Measurements from ENCODE around the gene CRB1.
"Not testable (repeated sequence)": the region's sequence is repeated elsewhere in the genome, so short reads cannot be mapped to it uniquely, and the experiment has no call there.

Gene CRB1

DNA sequence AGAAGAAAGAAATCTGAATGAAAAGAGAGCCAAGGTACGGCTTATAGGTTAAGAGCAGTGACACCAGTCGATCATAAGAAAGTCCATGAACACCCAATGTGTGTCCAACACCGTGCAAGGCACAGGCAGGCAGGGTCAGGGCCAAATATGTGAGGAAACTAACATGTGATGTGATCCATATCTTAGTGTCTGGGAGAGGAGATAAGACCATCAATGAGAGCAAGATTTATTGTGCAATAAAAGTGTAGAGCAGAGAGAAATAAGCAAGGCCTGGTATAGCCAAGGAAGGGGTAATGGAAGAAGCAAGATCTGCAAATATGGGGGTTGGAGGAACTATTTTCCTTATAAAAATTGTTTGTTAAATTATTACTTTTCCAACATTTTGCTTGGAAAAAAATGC is 198.8 kb downstream of the CRB1 start:
- DNase-seq: no peak

DNA sequence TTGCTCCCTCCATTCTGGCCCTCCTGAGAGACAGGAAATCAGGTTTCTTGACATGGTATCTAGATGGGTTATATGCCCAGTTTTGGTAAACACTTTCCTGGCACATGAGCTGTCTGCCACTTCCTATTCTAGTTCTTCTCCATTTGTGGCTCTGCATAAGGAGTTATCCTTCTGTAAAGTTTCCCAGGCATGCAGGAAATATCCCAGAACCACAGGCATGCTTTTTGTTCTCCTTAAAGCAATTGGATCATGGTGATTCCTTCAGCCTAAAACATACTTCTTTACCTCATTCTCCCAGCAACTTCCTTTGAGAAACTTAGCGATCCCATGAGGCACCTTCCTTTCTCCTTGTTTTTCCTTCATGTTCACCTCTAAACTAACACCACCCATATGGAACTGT is 199.8 kb downstream of the CRB1 start:
- no peak for DNase-seq

DNA sequence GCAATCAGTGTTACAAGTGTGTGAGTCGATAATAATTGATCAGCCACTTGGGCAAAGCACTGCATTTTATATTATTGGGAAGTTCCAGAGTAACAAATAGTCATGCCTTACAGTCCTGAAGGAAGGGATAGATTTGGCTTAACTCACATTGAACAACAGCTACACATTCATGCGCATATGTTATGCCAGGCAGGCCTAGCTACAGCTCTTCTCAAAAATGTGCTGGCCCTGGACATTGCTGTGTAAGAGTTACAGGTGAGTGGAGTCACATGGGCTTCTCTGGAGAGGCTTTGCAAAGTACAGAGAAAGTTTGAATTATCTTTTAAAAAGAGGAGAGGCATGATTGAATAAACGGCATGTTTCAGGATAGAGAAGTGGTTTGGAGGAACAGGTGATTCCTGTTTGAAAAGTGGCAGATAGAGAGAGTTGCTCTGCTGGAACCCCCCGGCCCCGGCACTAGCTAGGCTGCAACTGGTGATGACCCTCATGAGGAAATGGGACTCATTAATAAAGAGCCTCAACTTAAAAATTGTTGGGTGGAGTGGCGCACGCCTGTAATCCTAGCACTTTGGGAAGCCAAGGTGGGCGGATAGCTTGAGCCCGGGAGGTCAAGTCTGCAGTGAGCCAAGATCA is 200.6 kb downstream of the CRB1 start:
- no peak for DNase-seq

DNA sequence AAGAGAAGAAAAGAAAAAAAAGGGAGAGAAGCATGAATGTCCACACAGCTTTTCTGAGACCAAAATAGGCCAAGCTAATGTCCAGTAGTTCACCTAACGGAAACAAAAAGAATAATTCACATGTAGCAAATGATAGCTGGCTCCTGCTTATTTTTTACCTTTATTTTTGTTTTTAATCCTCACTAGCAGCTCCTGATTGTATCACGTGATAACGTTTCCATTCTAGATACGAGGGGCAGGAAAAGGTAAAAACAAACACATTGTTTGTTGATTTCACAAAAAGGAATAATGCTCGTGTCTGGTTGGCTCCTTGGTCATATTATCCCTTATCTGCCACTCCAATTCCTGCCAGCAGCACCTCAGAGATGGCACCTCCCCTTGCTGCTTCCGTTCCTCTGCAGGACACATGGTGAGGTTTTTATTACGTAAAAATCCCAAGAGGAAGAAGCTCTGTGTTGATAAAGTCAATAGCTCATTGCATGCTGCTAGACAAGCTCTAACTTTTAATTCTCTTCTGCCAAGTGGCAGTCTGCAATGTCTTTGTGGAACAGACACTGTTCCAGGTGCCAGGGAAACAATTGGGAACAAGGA is 201.7 kb downstream of the CRB1 start:
- no peak for DNase-seq

DNA sequence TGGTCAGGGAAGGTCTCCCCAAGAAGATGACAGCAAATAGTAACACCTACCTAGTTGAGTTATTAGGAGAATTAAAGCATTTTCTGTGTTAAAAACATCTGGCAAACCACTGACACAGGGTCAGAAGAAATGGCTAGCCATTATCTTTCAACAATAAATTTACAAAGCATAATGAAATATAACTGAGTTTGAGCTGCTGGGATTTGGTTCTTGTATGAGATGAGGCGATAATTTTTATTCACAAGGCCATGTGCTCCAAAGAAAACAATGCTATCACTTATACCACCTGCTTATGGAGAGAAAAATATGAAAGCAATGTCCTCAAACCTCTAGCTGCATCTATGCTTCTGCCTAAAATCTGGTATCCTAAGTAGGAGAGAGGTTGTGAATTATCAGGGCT is 202.3 kb downstream of the CRB1 start:
- DNase-seq: no peak

DNA sequence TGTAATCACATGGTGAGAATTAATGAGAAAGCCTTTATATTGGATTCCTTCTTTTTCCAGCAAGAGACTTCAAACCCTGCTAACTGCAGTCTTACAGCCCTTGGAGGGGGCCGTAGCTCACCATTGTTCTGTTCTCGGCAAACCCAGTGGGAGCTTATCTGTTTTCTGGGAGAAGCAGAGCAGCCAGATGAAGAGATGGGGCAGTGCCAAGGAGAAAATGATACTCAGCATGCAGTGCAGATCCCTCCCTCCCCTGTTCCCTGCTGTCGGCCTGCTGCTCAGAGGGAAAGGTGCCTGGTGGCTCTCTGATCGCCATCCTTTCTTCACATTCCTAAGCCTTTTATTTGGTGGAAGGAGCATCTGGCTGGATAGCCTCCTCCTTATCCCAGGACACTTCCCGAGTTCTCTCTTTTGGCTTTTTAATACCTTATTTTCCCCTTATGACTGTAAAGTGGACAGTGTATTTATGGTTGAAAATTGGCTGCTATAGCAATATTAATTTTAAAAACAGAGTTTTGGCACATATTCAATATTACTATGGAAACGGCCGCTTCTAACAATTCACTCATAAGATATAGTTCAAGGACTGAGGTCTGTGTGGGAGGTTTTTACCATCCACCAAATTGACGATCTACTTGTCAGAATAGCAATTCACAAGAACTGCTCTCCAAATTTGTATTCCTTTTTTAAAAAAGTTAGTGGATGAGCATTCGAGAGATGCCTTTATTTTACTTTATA is 203.4 kb downstream of the CRB1 start:
- no peak for DNase-seq

DNA sequence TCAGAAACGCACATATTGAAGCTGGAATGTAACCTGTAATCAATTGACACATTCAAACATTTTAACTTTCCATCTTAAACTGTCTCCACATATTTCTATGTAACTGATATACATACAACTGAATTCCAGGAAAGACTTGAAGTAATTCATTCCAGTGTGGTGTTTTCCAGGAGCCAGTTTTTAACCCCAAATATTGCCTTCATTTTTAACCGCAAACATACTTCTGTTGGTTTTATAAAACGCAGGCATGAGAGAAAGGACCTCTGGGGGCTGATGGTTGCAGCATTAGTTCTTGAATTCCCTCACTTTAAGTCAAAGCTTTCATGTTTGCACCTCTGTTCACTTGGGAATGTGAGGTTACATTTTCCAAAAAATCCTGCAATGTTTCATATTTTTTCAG is 204.1 kb downstream of the CRB1 start:
- DNase-seq: no peak

DNA sequence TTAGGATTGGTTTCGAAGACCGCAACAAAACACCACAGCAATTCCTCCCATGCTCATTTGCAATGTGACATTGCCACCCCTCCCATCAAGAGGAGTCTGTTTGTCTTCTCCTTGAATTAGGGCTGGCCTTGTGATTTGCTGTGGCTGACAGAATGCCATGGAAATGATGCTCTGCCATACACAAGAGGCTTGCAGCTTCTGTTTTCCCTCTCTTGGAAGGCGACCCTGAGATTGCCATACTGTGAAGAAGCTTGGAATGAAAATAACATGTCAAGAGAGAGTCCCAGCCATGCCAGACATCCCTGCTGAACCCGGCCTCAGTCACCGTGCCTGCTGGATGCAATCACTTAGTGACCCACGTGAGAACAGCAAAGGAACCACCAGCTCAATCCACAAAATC is 212.4 kb downstream of the CRB1 start:
- DNase-seq: peak; percentile 35

DNA sequence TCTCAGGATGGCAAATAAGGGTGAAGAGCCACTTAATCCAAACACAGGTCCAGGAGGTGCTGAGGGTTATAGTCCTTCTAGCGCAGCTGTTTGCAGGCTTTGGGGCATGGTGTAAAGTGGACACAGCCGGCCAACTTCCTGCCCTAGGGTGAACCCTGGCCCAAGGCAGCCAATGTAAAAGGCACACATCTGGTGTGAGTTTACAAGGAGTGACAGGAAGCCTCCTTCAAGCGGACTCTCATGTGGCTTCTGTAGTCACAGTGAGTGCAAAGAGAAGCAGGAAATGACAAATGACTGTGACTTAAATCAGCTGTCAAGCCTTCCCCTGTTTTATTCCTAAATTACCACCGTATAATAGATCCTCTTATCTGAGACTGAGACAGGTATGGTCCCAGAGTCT is 213.0 kb downstream of the CRB1 start:
- DNase-seq: peak; percentile 92

DNA sequence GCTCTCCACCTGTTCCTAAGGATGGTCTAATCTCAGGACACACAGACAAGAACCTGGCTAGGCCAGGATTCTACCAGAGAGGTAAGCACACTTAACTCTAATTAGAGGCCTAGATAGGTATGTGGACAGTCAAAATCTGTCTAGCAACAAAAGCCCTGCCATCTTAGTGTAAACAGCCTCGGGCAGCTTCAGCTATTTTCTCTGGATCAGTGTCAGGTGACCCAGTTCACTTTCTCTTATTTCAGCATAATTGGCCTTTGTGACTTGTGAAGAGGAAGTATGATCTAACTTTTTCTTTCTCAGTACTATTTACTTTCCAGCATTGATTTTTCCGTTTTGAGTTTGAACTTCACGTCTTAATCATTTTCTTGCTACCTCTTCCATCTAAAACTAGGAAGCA is 217.7 kb downstream of the CRB1 start:
- no peak for DNase-seq

DNA sequence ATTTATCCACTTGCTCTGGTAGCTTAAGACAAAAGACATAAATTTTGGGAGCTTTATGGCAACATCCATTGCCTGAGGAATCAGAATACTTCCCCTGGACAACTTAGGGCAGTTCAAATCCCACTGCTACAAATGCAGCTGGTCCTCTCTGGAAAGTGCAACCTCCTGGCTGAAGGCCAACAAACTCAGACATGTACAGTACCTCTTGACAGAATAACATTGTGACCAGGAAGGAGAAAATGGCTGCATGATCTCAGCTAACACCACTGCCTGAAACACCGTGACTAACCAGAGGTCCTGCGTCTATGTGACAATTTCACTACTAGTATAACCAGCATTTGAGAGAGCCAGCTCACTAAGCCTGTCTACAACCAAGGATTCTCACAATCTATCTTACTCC is 218.9 kb downstream of the CRB1 start:
- peak; percentile 90 for DNase-seq

DNA sequence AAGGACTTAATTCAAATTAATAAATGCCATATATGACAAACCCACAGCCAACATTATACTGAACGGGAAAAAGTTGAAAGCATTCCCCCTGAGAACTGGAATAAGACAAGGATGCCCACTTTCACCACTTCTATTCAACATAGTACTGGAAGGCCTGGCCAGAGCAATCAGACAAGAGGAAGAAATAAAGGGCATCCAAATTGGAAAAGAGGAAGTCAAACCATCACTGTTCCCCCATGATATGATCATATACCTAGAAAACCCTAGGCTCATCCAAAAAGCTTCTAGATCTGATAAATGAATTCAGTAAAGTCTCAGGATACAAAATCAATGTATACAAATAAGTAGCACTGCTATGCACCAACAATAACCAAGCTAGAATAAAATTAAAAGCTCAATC is 223.5 kb downstream of the CRB1 start:
- DNase-seq: not testable (repeated sequence)

DNA sequence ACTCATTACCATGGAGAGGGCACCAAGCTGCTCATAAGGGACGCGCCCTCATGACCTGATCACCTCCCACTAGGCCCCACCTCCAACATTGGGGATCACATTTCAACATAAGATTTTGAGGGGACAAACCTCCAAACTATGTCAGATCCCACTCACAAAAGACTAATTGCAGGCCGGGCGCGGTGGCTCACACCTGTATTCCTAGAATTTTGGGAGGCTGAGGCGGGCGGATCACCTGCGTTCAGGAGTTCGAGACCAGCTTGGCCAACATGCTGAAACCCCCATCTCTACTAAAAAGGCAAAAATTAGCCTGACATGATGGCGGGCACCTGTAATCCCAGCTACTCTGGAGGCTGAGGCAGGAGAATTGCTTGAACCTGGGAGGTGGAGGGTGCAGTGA is 228.7 kb downstream of the CRB1 start:
- DNase-seq: no peak

DNA sequence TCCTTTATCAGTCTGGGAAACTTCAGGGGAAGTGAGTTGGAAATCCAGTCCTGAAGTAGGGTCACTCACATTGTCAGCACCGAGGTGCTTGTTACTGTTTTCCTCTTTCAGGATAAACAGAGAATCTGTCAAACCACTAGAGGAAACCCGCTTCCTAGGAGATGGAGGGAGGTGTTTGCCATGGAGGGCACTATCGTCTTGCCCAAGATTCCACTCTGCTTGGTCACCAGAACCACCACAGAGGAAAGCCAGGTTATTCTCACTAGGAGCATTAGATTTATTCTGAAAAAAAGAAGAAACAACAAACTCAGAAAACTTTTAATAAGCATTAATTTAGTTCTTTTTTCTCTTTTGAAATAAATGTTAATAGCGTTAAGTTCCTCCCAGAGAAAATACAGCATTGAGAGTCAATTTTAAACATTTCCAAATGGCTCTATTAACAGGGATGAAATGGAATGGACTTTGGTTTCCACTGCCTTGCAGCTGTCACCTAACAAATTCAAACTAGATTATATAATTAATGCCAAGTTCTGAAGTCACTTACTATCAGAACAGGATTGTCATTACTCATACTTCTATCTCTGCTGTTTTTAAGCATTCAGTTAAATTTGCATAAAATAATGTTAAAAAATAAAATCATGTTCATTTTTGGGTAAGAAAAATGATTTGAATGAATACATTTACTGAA is 242.8 kb downstream of the CRB1 start:
- DNase-seq: no peak

DNA sequence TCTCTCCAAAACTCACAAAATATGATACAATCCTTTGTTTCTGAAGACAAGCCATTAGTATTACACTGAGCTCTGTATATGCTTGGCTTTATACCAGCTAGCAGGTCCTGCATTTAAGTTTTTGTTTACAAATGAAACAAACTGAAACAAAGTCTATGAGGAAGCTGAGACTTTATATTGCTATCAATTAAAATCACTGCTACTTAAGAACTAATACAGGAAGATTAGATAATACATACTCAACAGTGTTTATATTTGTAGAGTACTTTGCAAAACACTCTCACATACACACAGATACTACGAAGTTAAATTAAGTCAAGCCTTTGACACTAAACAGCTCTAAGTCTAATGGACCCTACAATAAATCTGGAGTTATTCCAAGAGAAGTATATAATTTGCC is 247.4 kb downstream of the CRB1 start:
- no peak for DNase-seq

DNA sequence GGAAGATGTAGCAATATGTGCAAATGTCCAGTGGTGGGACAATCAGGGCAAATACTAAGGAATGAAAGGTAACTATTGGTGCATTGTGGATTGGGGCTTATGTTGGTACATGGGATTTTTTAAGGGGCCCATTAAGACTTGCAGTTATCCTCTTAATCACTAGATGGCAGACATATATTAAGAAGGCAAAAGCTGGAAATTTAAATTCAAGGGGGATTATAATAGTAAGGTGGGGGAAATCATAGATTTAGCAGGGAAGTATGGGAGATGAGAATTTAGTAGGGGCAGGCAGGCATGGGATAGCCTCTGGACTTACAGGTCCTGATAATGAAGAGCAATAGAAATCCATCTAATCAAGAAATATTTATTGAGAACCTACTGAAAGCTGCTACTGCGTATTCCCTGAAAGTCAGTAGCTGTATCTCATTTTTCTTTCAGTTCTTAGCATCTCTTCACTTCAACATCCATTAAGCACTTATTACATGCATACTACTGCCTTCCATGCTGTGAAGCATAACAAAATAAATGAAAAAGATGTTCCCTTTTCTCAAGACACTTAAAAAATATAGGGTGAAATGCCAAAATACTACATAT is 251.8 kb downstream of the CRB1 start:
- DNase-seq: peak; percentile 55

DNA sequence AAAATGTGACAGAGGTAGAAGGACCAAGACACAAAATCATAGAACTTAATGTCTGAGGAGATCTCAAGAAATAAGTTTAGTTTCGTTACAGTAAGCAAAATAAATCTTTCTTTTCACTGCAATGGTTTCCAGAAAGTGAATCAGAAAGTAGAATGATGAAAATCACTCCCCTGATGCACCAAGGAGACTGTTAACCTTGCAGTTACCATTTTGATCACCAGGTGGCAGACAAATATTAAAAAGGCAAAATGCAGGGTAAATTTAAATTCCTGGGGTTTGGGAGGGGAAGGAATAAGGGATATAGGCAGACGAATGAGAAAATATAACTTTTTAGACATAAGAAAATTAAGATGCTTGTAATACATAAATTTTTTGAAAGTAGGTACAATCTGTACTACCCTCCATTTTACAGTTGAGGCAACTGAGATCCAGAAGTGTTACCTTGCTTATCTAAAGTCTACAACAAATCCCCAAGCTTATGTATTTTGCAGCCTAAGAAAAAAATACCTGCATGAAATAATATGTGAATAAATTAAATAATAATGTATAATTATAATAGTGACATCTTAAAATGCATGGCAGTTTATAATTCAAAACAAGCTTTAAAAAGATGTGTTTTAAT is 253.2 kb downstream of the CRB1 start:
- peak; percentile 68 for DNase-seq

DNA sequence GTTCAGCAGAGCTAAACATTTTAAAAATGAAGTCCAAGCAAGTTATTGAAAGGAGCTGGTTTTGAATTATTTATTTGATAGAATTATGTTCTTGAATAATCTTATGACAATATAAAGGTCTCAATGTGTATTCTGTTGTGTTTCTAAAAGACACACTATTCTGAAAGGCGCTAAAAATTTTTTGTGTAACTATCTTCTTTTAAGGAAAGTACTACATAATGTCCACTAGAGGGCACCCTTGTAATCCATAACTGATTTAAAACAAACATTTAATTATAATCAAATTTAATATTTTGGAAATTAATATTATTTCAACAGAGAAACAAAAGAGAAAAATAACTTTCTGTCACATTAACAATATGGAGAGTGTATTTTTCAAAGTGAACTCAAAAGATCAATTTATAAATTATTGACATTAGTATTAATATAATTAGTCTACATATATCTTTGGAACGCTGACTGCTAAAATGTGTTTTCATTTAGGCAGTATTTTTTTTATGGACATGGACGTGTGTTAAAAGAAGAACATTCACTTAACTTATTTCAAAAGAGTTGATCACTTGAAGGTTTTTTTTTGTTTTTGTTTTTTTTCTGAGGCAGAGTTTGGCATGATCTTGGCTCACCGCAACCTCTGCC is 258.8 kb downstream of the CRB1 start:
- peak; percentile 69 for DNase-seq

Measured in DMS53 (cell line).